CD4-positive, alpha-beta T cell (primary cell): ENCODE results near the gene SNN. TPM values are rescaled to one million over a fixed set of nuclear protein-coding genes. Genes with fewer than 3 reads are reported as not detected.

ENCODE experiments used
- ATAC-seq: fragments of 200-7000 bp; cut with Tn5 transposase; one replicate; pipeline ENCODE4 v1.10.0; 2022; ENCODE audit warnings: mild to moderate bottlenecking; ENCODE audit not compliant: poor library complexity
- CTCF ChIA-PET: fragments of 350-600 bp; sonication (Branson Sonifier 250); formaldehyde crosslinking; loops from one replicate; lab custom pipeline; 2021; ENCODE audit warnings: antibody characterized with exemption, inconsistent platforms; lab: Charles Lee
- POLR2A ChIA-PET: fragments of 350-600 bp; sonication (Branson Sonifier 250); formaldehyde crosslinking; loops from one replicate; lab custom pipeline; 2021; ENCODE audit warnings: antibody characterized with exemption, inconsistent platforms; lab: Charles Lee
- DNase-seq, 14 experiments: peaks; one replicate each; pipeline ENCODE4 v3.0.0-alpha.2; 2013 to 2020; ENCODE audit warnings: mixed read lengths in 2 of 14
- H3K27ac ChIP-seq, 2 donors: one replicate each; pipeline versions ENCODE4 v1.5.1 to v1.7.0; 2013; ENCODE audit warnings: low read length in 2 of 2, low read depth in 1 of 2, mild to moderate bottlenecking in 1 of 2
- H3K27me3 ChIP-seq, 2 experiments: 1 replicate in 1 of 2; 2 replicates in 1 of 2; pipeline versions ENCODE4 v1.6.1 to v1.7.0; 2013; ENCODE audit warnings: low read length in 2 of 2, control low read depth in 1 of 2, mild to moderate bottlenecking in 1 of 2, moderate library complexity in 1 of 2; ENCODE audit not compliant: insufficient read depth in 2 of 2, control insufficient read depth in 1 of 2
- H3K36me3 ChIP-seq: one replicate; pipeline ENCODE4 v1.6.1; 2013; ENCODE audit warnings: low read length, control low read depth; ENCODE audit not compliant: insufficient read depth
- H3K4me1 ChIP-seq: one replicate; pipeline ENCODE4 v1.6.1; 2013; ENCODE audit warnings: low read length, control low read depth; ENCODE audit not compliant: insufficient read depth
- H3K4me3 ChIP-seq: one replicate; pipeline ENCODE4 v1.5.1; 2013; ENCODE audit warnings: mild to moderate bottlenecking, low read length, moderate library complexity
- H3K9me3 ChIP-seq, 2 experiments: 1 replicate in 1 of 2; 2 replicates in 1 of 2; pipeline versions ENCODE4 v1.6.1 to v1.7.0; 2013; ENCODE audit warnings: low read length in 2 of 2, mild to moderate bottlenecking in 2 of 2, control low read depth in 1 of 2, moderate library complexity in 1 of 2; ENCODE audit not compliant: control insufficient read depth in 1 of 2, insufficient read depth in 1 of 2
- H3K27ac Mint-ChIP-seq: one replicate; pipeline ENCODE4 v1.8.0; 2020; ENCODE audit warnings: mixed read lengths
- H3K27me3 Mint-ChIP-seq: one replicate; pipeline ENCODE4 v1.8.0; 2021; ENCODE audit warnings: mixed read lengths
- H3K36me3 Mint-ChIP-seq: one replicate; pipeline ENCODE4 v1.8.0; 2021; ENCODE audit warnings: low read depth, mixed read lengths
- H3K4me1 Mint-ChIP-seq: one replicate; pipeline ENCODE4 v1.8.0; 2021; ENCODE audit warnings: low read depth, mixed read lengths
- H3K4me3 Mint-ChIP-seq: one replicate; pipeline ENCODE4 v1.8.0; 2020; ENCODE audit warnings: mild to moderate bottlenecking, mixed read lengths
- H3K9me3 Mint-ChIP-seq: one replicate; pipeline ENCODE4 v1.8.0; 2020; ENCODE audit warnings: mixed read lengths
- CTCF ChIP-seq: fragments of 200-600 bp; IDR thresholded peaks from one replicate; pipeline ENCODE4 v1.8.0; 2022; ENCODE audit warnings: antibody characterized with exemption, mild to moderate bottlenecking
- intact Hi-C, 2 experiments: fragments of 100-400 bp; cut with DNase I in 1 of 2; cut with micrococcal nuclease in 1 of 2; formaldehyde crosslinking; loops; one replicate each; pipeline versions ENCODE4 v1.15.1 to v1.9.0; 2023 to 2025; cut with DNase I, micrococcal nuclease
- total RNA-seq, 174 experiments: library from RNA in 2 of 174; stranded (reverse) in 2 of 174; gene quantifications; one replicate each; pipeline ENCODE4 v1.2.3 and lab custom pipeline; 2021 to 2026

Gene SNN
- total RNA-seq, 2 experiments from 2014 or later: 76.3 to 79.7 TPM

GRCh38 chr16:11676799-11677198 is 8.5 kb downstream of the SNN start:
- H3K27me3 ChIP-seq: no peaks in the 10 kb centered on the region
- H3K9me3 ChIP-seq: no peaks in the 10 kb centered on the region
- intact Hi-C loops: no loop called here
- Mint-ChIP-seq H3K9me3 (no peaks in the 10 kb centered on the region), H3K36me3 (peaks cover 82% of the 10 kb centered on the region), H3K4me3 (no peak overlapping the region), H3K27ac (peak overlapping the region; percentile 82), H3K27me3 (no peaks in the 10 kb centered on the region), H3K4me1 (peaks cover 92% of the 10 kb centered on the region)
- TF ChIP-seq CTCF: no peak
- ChIA-PET CTCF (no interaction called here), POLR2A (interaction anchor here (1.2 kb wide), 1 partner anchor 66 kb away, joined by 3 read pairs; the partner anchor contains the start of gene TXNDC11)
- no peak overlapping the region for H3K27ac ChIP-seq
- ATAC-seq (no peak), DNase-seq (no peak)
- H3K4me3 ChIP-seq: no peak overlapping the region
- peaks cover 86% of the 10 kb centered on the region for H3K4me1 ChIP-seq
- H3K36me3 ChIP-seq: peaks cover 47% of the 10 kb centered on the region

GRCh38 chr16:11677451-11677951 is 9.2 kb downstream of the SNN start:
- Histone ChIP-seq H3K4me3 (no peak overlapping the region), H3K9me3 (no peaks in the 10 kb centered on the region), H3K4me1 (peaks cover 85% of the 10 kb centered on the region), H3K36me3 (peaks cover 51% of the 10 kb centered on the region), H3K27me3 (no peaks in the 10 kb centered on the region), H3K27ac (peak overlapping the region in 1 of 2 donors; percentile 36)
- CTCF ChIA-PET: no interaction called here
- H3K27ac Mint-ChIP-seq: peak overlapping the region; percentile 82
- H3K36me3 Mint-ChIP-seq: peaks cover 82% of the 10 kb centered on the region
- POLR2A ChIA-PET: interaction anchor here (1.0 to 1.2 kb wide), 2 partner anchors 34 to 65 kb away, joined by 3 read pairs; partner anchors contain the start of gene TXNDC11
- no peak for DNase-seq
- no peak for TF ChIP-seq CTCF
- no peaks in the 10 kb centered on the region for H3K27me3 Mint-ChIP-seq
- peak; percentile 20 for ATAC-seq
- intact Hi-C loops: no loop called here
- H3K4me3 Mint-ChIP-seq: peak overlapping the region; percentile 11
- H3K4me1 Mint-ChIP-seq: peaks cover 92% of the 10 kb centered on the region
- H3K9me3 Mint-ChIP-seq: no peaks in the 10 kb centered on the region

- ChIA-PET POLR2A (interaction anchor here (1.0 to 1.1 kb wide), 3 partner anchors 9 to 64 kb away, joined by 3 to 5 read pairs (median 3); partner anchors contain the start of gene TXNDC11), CTCF (interaction anchor here (1.3 kb wide), 1 partner anchor 146 kb away, joined by 3 read pairs; no protein-coding TSS in a partner anchor)
- TF ChIP-seq CTCF: no peak
- H3K36me3 ChIP-seq: peaks cover 59% of the 10 kb centered on the region
- peaks cover 88% of the 10 kb centered on the region for H3K36me3 Mint-ChIP-seq
- no peaks in the 10 kb centered on the region for H3K27me3 Mint-ChIP-seq
- intact Hi-C loops: no loop called here
- H3K4me1 Mint-ChIP-seq: peaks cover 92% of the 10 kb centered on the region
- H3K4me3 Mint-ChIP-seq: peak overlapping the region; percentile 11
- H3K4me3 ChIP-seq: no peak overlapping the region
- ATAC-seq: no peak
- no peaks in the 10 kb centered on the region for H3K27me3 ChIP-seq
- no peak for DNase-seq
- H3K27ac ChIP-seq: peak overlapping the region in 1 of 2 donors; percentile 36
- H3K27ac Mint-ChIP-seq: peak overlapping the region; percentile 82
- no peaks in the 10 kb centered on the region for H3K9me3 ChIP-seq
- H3K9me3 Mint-ChIP-seq: no peaks in the 10 kb centered on the region
- H3K4me1 ChIP-seq: peaks cover 78% of the 10 kb centered on the region
Observed at GRCh38 chr16:11677959-11678881, 10.0 kb downstream of the SNN start.
